ENCODE measurements around the gene TSPO. TPM values are rescaled to one million over a fixed set of nuclear protein-coding genes. Genes with fewer than 3 reads are reported as not detected.

Gene TSPO
- total RNA-seq, 2 donors from 2014 or later, result 266 to 426 TPM

DNA sequence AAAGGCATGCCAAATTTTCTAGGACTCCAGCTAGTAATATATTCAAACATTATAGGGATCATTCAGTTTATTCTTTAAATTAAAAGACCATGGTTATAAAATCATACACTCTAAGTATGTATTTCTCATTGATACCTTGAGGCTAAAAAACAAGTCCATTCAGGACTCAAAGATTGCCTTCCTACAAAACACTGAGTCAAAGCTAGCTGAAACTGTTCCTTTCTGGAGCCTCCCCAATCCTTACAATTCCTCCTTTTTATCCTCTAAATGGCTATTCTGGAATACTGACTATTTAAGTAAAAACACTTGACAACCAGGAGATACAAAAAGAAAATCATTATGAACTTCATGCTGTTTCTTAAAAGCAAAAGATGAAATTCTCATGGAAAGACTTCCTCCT lies 40.5 kb downstream of the TSPO start:
- no peak overlapping the region for H3K9ac ChIP-seq (ENCODE audit: low read depth in 2 of 2, low read length in 2 of 2)
- DNase-seq, result no peak
- TF ChIP-seq, protein P1, sequence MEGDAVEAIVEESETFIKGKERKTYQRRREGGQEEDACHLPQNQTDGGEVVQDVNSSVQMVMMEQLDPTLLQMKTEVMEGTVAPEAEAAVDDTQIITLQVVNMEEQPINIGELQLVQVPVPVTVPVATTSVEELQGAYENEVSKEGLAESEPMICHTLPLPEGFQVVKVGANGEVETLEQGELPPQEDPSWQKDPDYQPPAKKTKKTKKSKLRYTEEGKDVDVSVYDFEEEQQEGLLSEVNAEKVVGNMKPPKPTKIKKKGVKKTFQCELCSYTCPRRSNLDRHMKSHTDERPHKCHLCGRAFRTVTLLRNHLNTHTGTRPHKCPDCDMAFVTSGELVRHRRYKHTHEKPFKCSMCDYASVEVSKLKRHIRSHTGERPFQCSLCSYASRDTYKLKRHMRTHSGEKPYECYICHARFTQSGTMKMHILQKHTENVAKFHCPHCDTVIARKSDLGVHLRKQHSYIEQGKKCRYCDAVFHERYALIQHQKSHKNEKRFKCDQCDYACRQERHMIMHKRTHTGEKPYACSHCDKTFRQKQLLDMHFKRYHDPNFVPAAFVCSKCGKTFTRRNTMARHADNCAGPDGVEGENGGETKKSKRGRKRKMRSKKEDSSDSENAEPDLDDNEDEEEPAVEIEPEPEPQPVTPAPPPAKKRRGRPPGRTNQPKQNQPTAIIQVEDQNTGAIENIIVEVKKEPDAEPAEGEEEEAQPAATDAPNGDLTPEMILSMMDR (IDR thresholded peaks at IDR 0.05), result no peak
- H3K4me3 ChIP-seq, result no peak overlapping the region
- intact Hi-C loops (cut with DNase I), result no loop called here
- H3K36me3 ChIP-seq, result no peaks in the 10 kb centered on the region
- no peaks in the 10 kb centered on the region for H3K27me3 ChIP-seq
- H3K27ac ChIP-seq, result no peak overlapping the region
- H3K4me1 ChIP-seq, result no peaks in the 10 kb centered on the region
- H3K9me3 ChIP-seq, result no peaks in the 10 kb centered on the region

DNA sequence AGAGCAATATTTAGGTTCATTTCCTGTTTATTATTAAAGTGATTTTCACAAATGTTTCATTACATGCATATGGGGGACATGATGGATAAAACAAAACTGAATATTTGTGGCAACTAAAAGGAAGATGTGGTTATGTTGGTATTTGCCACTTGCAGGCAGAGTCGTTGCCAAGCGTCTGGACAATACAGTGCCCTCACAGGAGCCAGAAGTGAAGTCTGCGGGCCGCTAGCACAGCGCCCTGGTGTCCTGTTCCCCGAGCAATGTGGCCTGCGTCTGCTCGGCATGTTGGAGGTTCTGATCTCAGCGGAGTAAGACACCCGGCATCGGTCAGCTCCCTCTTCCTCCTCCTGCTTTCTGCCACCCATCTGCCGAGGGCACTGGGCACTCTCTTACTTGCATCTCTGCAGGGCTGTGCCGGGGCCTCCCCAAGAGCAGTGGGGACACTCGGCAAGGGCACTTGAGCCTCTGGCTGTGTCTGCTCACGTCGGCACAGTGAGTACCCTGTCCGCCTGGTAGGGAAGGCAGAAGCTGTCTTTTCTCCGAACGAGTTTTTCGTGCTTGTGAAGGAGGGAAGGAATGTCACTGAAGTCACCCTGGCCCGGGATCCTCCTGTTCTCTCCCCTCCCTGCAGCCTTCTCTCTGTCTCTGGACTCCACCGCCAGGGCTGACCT lies 46.0 kb downstream of the TSPO start:
- DNase-seq, result no peak
- Histone ChIP-seq H3K4me3 (no peak overlapping the region), H3K4me1 (no peaks in the 10 kb centered on the region), H3K27ac (no peak overlapping the region), H3K9ac (ENCODE audit: low read depth in 2 of 2, low read length in 2 of 2) (no peak overlapping the region), H3K9me3 (no peaks in the 10 kb centered on the region), H3K36me3 (no peaks in the 10 kb centered on the region), H3K27me3 (no peaks in the 10 kb centered on the region)
- TF ChIP-seq, protein P1 (IDR thresholded peaks at IDR 0.05), result no peak
- intact Hi-C loops (cut with DNase I), result no loop called here

DNA sequence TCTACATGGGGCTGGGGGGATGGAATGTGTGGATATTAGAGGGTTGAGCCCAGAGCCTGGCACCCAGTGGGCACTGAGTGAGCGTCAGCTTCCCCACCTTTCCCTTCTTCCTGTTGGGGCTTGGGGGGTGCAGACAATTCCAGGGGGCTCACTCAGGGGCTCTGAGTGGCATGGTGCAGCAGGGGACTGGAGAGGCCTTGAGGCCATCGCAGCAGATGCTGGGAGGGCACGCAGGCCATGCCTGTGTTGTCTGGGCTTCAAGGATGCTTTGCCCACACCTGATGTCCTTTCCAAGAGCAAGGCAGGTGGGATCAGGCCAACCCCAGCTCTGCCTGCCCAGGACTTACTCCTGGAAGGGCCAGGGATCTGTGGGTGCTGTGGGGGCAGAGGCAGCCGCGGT lies 46.8 kb downstream of the TSPO start:
- Histone ChIP-seq H3K9me3 (no peaks in the 10 kb centered on the region), H3K36me3 (no peaks in the 10 kb centered on the region), H3K9ac (ENCODE audit: low read depth in 2 of 2, low read length in 2 of 2) (no peak overlapping the region), H3K27me3 (no peaks in the 10 kb centered on the region), H3K4me3 (no peak overlapping the region), H3K27ac (no peak overlapping the region), H3K4me1 (no peaks in the 10 kb centered on the region)
- DNase-seq, result no peak
- TF ChIP-seq, protein P1 (IDR thresholded peaks at IDR 0.05), result no peak
- intact Hi-C loops (cut with DNase I), result no loop called here

DNA sequence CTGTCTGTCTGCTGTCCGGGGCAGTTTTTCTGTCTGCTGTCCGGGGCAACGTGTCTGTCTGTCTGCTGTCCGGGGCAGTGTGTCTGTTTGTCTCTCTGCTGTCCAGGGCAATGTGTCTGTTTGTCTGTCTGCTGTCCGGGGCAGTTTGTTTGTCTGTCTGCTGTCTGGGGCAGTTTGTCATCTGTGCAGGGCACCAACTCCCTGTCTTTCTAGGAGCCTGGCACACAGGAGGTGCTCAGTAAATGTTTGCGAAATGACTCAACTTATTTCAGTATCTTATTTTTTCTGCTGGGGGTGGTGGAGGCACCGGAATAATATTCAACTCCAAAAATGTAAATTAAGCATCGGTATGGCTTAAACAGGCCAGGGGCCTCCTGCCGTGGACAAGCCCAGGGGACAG lies 47.6 kb downstream of the TSPO start:
- Histone ChIP-seq H3K9ac (ENCODE audit: low read depth in 2 of 2, low read length in 2 of 2) (no peak overlapping the region), H3K27ac (no peak overlapping the region), H3K4me1 (no peaks in the 10 kb centered on the region), H3K4me3 (no peak overlapping the region), H3K36me3 (no peaks in the 10 kb centered on the region), H3K27me3 (no peaks in the 10 kb centered on the region), H3K9me3 (no peaks in the 10 kb centered on the region)
- TF ChIP-seq, protein P1 (IDR thresholded peaks at IDR 0.05), result no peak
- DNase-seq, result no peak
- intact Hi-C loops (cut with DNase I), result no loop called here

DNA sequence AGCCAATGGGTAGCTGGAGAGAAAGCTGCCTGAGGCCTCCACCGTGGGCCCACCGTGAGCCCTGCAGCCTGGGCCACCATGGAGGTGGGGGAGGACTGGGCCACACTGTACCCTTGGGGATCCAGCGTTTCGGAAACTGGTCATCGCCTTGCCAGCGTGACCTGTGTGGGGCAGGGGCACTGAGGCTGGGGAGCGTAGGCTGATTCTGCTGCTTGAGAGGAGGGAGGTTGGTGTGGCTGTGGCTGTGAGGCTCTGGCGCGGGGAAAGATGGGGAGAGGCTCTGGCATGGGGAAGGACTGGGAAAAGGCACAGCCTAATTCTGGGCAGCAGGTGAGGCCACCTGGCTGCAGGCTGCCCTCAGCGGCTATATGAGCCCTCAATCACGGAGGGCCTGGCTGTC lies 48.2 kb downstream of the TSPO start:
- no peaks in the 10 kb centered on the region for H3K27me3 ChIP-seq
- no peak overlapping the region for H3K4me3 ChIP-seq
- intact Hi-C loops (cut with DNase I), result no loop called here
- no peaks in the 10 kb centered on the region for H3K36me3 ChIP-seq
- TF ChIP-seq, protein P1 (IDR thresholded peaks at IDR 0.05), result no peak
- no peak for DNase-seq
- H3K27ac ChIP-seq, result no peak overlapping the region
- H3K9me3 ChIP-seq, result no peaks in the 10 kb centered on the region
- H3K9ac ChIP-seq (ENCODE audit: low read depth in 2 of 2, low read length in 2 of 2), result no peak overlapping the region
- no peaks in the 10 kb centered on the region for H3K4me1 ChIP-seq

Measured in colonic mucosa (tissue), 4 donors.